NOMO-1 (cell line): ENCODE results near the gene GOLGA3.
"Not testable (repeated sequence)": the region's sequence is repeated elsewhere in the genome, so short reads cannot be mapped to it uniquely, and the experiment has no call there.

ENCODE experiments used
- DNase-seq, 2 experiments: peaks; one replicate each; lab custom pipeline; 2025; ENCODE audit not compliant: unreplicated experiment in 2 of 2; lab: John Stamatoyannopoulos, UW

Gene GOLGA3

DNA sequence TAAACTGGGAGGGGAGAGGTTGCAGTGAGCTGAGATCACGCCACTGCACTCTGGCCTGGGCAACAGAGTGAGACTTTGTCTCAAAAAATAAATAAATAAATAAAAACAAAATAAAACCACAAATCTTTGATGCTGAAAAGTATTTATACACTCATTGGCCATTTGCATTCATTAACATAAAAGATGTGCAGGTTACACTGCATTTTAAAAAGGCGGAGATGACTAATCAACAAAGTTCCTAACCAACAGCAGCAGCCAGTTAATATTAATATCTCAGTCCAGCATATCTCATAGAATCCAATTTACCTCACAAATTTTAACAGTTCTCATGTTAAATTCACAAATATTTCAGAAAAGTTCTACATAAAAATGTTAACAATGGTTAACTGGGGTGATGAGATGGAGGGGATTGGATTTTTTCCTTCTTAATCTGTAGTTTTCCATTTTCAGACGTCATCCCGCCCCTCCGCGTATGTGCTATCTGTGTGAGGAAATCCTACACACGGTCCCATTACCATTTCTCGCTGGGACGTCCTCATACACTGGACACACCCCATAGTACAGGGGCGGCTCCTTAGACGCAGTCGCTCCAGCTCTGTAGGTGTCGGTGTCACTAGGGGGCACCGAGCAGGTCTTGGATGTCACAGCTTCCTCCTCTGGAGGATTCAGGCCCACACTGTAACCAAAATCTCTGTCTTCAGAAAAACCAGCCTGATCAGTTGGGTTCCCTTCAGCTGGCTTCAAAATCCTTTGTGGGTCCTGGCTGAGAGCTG, 74.3 kb downstream of the GOLGA3 start:
- no peak for DNase-seq

DNA sequence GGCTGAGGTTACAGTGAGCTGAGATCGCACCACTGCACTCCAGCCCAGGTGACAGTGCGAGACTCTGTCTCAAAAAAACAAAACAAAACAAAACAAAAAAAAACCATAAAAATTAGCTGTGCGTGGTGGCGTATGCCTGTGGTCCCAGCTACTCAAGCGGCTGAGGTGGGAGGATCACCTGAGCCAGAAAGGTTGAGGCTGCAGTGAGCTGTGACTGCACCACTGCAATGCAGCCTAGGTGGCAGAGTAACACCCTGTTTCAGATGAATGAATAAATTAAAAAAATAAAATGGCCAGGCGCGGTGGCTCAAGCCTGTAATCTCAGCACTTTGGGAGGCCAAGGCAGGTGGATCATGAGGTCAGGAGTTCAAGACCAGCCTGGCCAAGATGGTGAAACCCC, 75.0 kb downstream of the GOLGA3 start:
- DNase-seq = not testable (repeated sequence)

DNA sequence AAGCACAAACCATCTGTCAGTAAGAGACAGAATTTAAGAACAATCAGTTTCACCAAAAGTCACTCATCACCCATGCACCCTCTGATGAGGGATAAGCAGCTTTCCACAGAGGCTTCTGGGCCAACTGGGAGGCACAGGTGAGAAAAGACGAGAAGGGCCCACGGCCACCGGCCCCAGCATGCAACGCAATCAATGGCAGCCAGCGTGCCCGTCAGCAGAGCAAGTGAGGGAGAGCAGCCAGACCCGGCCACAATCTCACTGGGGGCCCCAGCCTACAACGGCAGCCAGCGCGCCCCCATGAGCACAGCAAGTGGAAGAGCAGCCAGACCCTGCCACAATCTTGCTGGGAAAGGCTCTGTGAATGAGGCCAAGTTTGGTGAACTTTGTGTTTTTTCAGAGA, 80.3 kb downstream of the GOLGA3 start:
- no peak for DNase-seq

DNA sequence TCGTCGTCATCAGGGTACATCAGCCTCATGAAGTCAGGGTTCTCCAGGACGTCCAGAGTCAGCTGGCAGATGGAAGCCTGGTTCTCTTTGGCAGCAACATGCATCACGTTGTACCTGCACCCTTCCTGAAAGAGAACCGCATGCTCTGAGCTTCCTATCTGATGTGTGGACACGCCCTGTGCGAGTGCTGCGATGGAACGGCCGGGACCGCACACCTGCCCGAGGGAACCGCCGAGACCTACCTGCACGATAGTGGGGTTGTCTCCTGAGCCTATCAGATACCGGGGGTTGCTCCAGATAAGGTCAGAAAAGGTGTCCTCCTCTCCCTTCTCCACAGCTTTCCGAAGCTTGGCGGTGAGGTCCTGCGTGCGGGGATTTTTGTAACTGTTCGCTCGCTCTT, 80.8 kb downstream of the GOLGA3 start:
- DNase-seq = no peak

DNA sequence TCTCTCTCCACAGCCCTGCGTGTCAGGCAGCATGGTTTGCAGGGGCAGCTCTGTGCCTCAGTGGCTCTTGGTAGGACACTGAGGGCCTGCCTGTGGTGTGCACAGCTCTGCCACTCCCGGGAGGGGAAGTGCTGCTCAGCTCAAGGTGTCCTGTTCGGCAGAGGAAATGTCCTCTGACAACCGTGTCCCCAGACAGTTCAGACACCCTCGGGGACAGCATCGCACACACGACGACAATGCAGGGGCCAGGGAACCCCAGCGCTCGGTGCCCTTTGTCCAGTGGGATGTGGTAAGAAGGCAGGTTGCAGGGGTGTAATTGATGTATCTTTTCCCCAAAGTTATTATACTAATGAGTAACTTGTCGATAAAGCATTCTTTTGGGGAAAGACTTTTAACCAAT, 81.3 kb downstream of the GOLGA3 start:
- DNase-seq = no peak

DNA sequence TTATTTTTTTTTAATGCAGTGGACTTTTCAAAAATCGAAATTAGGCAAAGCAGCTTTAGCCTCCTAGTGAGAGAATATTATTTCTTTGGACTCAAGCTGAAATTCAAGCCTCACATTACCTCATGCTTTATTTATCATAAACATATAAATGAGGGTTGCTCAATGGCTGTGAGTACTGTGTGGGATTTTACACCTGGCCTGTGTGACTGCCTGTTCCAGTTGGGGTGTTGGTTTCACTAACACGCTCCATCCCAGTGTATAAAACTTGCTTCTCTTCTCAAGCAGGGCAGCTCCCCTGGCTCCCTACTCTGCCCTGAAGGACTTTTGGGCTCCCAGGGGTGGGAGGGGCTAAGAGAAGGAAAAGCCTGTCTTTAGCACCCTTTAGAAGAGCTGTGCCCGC, 82.1 kb downstream of the GOLGA3 start:
- no peak for DNase-seq

DNA sequence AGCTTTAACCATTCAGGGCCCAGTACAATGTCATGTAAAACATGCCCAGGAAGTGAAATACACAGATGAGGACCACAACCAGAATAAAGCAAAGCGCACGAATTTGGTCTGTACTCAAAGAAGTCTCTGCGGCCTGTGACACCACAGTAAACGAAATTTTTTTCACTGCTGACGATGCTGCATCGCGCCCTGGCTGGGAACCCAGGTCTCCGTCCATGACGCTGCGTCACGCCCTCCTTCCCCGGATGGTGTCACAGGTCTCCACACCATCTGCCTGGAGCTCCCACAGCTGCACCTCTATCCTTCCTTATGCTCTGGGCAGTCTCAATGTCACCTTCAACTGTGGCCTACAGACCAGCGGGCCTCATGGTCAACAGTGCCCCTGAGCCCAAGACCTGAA, 84.8 kb downstream of the GOLGA3 start:
- no peak for DNase-seq

DNA sequence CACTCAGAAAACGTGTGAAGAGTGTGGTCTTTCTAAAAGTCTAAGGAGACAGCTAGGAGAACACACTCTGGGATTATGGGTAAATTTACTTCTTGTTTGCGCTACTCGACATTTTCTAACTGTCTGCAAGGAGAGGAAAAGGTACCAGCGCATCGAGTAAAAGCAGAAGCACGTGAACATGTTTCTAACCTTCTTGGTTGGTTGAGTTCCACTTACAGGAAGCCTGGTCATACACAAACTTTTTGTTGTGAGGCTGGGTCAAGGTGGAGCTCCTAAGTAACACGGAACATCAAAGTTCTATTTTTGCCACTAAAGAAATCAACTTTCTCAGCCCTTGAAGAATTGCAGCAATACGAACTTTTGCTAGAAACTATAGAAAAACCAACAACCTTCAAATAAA, 87.0 kb downstream of the GOLGA3 start:
- no peak for DNase-seq

DNA sequence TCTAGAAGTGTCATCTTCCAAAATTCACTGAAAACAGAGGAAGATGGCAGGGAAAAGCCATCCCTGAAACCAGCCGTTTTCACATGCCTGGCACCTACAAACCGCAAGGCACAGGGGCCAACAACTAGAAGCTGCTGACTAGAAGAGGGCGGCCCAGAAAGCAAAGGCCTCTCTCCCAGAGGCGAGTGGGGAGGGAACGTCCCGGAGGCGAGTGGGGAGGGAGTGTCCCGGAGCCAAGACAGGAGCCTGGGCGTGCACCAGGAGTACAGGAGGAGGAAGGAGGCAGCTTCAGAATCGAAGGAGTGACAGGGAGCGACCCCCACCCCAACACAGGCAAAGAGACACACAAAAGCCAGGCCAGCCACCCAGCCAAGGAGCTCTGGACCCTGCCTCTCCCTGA, 88.0 kb downstream of the GOLGA3 start:
- no peak for DNase-seq

DNA sequence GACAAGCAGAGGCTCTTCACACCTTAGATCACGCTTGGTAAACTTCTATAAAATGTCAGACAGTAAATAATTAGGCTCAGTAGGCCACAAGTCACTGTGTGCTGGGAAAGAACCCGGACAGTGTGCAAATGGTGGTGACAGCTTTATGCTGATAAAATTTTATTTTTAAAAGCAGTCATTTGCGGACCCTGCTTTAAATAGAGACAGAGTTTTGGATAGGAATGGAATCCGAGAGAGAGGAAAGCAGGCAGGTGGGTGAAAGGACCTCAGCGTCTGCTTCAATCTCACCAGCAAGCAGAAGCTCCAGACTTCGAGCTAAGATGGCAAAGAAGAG, 88.4 kb downstream of the GOLGA3 start:
- DNase-seq = no peak

DNA sequence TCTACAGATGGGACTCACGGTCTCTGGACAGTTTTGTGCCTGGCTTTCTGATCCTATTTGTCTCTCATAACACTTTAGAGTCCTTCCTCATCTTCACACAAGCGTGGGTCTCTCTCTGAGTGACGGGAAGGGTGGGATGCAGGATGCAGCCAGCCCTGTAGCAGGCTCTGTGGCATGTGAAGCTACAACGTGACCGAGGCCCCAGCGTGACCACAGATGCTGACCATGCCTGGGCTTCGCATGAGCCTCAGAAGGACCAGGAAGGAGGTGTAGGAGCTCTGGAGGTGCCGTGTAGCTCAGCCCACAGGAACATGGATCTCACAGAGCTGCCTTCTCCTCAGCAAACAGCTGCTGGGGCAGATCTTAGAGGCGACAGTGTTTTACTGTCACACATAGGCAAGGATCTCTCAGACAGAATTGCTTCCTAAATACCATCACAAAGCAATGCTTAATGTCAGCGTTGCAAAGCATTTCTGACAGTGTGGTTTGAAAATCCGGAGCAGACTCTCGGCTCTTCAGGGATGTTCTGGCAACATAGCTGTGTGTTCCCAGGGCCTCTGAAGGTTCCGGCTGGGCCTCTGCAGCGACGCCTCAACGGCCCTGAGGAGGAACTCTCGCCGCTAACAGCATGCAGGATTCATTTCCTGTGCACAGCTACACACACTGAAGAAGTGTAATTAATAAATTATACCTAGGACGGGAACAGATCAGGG, 88.9 kb downstream of the GOLGA3 start:
- DNase-seq = no peak

DNA sequence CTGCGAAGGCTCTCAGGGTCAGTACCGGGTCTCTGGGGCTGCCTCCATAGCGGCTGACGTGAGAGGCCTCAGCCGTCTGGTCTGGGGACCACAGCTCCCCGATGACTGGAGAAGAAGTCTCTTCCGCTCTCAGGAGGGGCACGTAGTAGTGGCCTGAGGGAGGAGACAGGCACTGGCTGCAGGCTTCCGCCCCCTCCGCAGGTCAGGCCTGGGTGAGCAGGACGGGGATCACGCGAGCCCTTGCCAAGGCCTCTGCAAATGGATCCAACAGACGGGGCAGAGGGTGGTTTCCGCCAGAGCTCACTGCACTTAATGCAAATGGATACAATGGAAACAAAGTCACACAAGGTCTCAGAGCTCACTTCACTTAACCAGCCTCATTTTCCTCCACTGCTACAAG, 91.8 kb downstream of the GOLGA3 start:
- no peak for DNase-seq

DNA sequence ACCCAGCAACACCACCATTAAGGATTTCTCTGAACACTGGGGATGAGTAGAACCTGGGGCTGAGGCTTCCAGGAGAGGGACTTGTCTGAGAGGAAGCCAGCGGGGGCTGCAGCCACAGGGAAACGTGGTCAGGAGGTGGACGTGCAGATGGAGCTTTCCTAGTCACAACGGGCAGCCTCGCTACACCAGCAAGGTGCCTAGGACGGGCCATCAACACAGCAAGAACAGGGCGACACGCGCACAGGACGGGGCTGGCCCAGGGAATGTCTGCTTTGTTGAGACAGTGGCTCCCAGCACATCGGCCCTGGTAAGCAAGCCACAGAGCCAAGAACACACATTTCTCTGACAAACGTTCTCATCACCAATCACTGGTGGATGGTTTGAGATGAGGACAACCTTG, 92.3 kb downstream of the GOLGA3 start:
- no peak for DNase-seq

DNA sequence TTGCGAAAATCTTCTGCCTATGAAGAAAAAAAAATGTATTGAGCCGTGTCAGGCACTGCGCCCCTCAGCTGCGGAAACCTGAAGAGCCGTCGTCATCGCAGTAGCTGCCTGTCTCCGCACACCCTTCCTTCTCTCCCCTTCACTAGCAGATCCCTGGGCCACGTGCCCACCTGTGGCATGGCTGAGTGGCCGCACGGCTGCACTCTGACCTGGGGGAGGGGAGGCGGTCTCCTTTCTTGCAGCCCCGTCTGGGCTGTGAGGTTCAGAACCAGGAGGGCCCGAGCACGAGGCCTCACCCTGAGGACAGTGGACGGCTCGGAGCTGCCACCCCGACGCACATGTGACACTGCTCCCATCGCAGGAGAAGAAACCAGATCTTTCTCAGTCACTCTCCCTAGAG, 93.2 kb downstream of the GOLGA3 start:
- no peak for DNase-seq

DNA sequence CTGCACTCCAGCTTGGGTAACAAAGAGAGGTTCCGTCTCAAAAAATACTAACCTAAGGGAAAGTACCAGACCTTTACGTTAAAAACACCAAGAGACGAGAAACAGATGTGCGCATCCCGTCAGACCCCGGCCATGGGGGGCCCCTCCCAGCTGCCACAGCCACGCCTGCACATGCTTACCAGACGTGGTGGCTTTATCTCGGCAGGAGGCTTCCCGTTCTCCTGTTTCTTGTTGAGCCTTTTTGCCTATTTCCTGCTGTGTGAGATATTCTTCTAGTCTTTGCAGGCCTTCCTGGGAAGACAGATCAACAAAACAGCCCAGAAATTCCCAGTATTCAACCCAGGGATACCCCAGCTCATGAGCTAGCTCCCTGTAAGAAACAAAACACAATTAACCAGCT, 94.5 kb downstream of the GOLGA3 start:
- DNase-seq = no peak

DNA sequence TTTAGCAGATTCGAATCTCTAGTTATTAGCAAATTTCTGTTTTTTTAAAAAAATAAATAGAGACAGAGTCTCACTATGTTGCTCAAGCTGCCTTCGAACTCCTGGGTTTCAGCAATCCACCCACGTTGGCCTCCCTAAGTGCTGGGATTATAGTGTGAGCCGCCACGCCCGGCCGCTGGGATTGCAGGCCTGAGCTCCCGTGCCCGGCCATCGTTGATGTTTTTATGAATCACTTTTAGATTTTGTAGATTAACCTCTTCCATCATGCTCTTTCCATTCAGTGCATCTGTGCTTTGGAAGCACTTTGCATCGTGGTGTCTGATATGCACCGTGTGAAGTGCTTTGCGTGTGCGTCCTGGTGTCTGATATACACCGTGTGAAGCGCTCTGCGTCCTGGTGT, 97.1 kb downstream of the GOLGA3 start:
- DNase-seq = no peak

DNA sequence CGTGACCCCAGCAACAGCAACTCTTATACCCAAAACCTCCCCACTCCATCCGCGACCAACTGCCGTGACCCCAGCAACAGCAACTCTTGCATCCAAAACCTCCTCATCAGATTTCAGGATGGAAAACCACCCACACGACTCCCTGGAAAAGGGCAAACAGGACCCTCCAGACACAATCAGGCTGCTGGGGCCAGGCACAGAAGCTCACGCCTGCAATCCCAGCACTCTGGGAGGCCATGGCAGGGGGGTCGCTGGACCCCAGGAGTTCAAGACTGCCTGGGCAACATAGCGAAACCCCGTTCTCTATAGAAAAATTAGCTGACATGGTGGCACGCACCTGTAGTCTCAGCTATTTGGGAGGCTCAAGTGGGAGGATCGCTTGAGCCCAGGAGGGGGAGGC, 98.3 kb downstream of the GOLGA3 start:
- DNase-seq = no peak

DNA sequence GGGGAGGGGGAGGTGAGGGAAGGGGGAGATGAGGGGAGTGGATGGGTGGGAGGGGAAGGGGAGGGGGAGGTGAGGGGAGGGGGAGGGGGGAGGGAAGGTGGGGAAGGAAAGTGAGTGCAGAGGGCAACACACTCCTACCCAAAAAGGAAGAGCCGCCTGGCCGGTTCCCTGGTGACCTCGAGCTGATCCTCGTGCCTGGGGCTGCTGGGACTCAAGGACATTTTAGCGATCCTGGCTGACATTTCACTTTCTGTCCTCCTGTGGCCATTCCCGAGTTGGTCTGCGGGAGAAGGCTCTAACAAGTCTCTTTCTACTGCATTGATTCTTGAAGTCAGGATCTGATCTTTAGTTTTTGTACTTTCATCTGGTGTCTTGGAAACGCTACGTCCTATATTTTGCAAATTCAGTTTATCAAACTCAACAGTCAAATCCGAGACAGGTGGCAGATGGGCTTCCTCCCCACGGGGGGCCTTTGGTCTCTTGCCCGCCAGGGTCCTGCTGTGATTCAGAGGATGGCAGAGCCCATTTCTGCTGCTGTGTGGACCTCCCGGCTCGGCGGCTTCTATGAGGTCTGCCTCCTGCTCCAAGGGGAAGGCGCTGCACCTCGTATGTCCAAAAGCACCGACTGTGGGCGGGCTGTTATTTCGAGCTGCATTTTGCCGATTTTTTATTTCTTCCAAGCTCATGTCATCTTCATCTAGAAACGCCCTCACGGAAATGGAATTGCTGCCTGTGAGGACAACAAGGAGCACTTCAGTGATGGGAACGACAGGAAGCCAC, 98.9 kb downstream of the GOLGA3 start:
- DNase-seq = no peak

DNA sequence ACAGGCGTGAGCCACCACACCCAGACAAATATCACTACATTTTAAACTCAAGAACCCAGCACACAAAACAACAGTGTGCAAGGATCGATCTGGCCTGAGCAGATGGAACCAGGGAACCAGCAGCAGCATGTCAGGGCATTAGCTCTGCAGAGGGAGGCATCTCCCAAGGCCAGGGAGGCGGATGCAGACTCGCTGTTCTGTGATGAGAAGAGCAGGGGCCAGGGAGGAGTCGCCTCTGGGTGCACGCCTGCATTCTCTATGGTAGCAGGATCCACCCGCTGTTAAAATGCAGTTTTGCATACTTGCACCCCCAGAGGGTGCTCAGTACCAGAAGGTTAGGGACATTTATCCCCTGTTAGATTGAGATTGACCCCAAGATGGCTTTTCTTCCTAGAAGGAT, 100.2 kb downstream of the GOLGA3 start:
- no peak for DNase-seq

DNA sequence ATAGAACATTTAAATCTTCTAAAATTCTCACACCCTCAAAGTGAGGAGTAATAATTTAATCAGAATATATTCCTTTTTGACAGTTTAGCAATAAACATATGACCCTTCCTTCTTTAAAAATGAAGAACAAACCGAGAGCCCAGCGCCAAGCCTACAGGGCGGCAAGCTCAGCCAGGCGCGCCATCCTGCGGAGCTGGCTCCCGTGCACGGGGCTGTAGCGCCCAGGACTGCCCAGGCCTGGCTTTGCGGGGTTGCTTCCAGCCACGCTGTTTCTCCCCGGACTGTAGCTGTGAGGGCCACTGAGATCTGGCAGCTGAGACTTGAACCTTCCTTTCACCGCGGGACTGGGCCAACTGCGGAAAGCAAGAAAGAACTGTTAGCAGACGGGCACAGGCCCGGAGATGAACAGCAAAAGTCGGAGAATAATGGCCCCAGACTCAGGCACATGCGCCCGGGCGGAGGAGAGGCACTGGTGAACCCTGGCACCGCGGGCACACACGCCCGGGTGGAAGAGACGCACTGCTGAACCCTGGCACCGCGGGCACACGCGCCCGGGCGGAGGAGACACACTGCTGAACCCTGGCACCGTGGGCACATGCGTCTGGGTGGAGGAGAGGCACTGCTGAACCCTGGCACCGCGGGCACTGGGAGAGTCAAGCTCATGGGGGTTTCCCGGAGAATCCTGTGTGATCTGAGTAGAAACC, 101.4 kb downstream of the GOLGA3 start:
- no peak for DNase-seq

DNA sequence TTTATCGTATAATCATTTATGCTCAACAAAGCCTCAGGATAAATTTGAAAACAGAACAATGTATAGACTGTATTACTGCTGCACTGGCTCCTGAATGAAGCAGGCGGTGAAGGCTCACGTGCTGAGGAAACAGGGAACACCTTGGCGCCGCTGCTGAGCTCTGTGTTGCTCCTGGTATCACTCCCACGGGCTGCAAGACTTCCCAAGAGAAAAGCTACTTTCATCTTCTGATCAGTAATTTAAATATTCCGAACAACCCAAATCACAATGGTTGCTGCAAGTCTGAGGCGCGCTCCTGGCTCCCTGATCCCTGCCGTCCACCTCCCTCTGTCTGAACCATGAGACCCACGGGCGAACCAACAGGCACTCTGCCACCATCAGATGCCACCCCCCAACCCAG, 102.3 kb downstream of the GOLGA3 start:
- DNase-seq = no peak
